Measurements from ENCODE around the gene DCDC2B. TPM values are rescaled to one million over a fixed set of nuclear protein-coding genes. Genes with fewer than 3 reads are reported as not detected.

DCDC2B gene
- total RNA-seq, 2 experiments from 2014 or later, result 0.16 TPM; not detected in 1

- CTCF ChIA-PET, result interaction anchor here (0.9 to 3.9 kb wide), 2 partner anchors 19 to 88 kb away, joined by 3 to 18 read pairs; partner anchors contain the start of gene TXLNA
- peak overlapping the region; percentile 82 for H3K27ac Mint-ChIP-seq
- H3K9me3 Mint-ChIP-seq (ENCODE audit: low read depth), result no peaks in the 10 kb centered on the region
- H3K4me1 Mint-ChIP-seq, result peaks cover 79% of the 10 kb centered on the region
- ATAC-seq (no peak), DNase-seq (no peak)
- no peak overlapping the region for H3K4me3 Mint-ChIP-seq
- no peaks in the 10 kb centered on the region for H3K27me3 Mint-ChIP-seq
- peaks cover 34% of the 10 kb centered on the region for H3K36me3 Mint-ChIP-seq
These were observed 9.7 kb upstream of the DCDC2B start for GRCh38 chr1:32199043-32199716.

- DNase-seq (no peak), ATAC-seq (no peak)
- peaks cover 29% of the 10 kb centered on the region for H3K36me3 Mint-ChIP-seq
- H3K9me3 Mint-ChIP-seq (ENCODE audit: low read depth), result no peaks in the 10 kb centered on the region
- CTCF ChIA-PET, result interaction anchor here (0.9 to 3.9 kb wide), 7 partner anchors 10 to 173 kb away, joined by 3 to 18 read pairs (median 9); partner anchors contain the start of genes KPNA6, LCK and TXLNA
- H3K27ac Mint-ChIP-seq, result peak overlapping the region; percentile 82
- peaks cover 75% of the 10 kb centered on the region for H3K4me1 Mint-ChIP-seq
- H3K4me3 Mint-ChIP-seq, result no peak overlapping the region
- no peaks in the 10 kb centered on the region for H3K27me3 Mint-ChIP-seq
These were observed 9.2 kb upstream of the DCDC2B start for GRCh38 chr1:32199717-32200072.

DNA sequence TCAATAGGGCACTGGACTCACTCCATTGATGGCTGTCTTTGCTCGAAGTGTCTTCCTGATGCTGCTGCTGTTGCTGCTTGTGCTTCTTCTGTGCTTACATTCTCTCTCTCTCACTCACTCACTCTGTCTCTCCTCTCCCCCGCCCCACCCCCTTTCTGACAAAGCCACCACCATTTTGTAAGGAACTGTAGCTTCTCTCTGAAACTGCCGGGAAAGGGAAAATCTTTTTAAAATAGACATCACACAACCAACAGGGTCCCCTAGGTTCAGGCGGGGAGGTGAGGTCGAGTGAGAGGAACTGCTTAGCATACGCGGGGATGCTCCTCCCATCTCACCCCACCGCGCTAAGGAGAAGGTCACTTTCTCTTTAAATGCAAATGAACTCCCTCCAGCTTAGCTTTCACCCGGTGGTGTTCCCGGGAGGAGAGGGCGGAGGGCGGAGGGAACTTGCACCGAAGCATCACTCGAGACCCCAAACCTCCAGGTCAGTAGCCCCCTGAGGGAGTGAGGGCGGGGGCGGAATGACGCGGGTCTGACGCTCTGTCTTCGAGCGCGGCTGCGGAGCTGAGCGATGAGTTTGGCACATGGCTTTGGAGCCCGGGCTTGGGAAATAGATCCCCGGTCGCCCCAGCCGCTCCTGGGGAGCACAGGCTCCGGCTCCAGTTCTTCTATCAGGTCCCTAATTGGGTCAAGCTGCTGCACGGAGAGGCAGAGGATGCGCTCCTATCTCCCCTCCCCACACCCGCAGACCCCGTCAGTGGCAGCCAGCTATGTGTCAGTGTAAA is 8.5 kb upstream of the DCDC2B start, which contains the start of gene CCDC28B:
TSS of gene CCDC28B (plus strand) at position 370 of the 785 bp plus-strand sequence. CDS start 1,341 bp downstream, outside the sequence.
- Mint-ChIP-seq H3K4me1 (peaks cover 68% of the 10 kb centered on the region), H3K36me3 (peaks cover 25% of the 10 kb centered on the region), H3K27ac (peak within 1 kb of the TSS; percentile 94), H3K9me3 (ENCODE audit: low read depth) (no peaks in the 10 kb centered on the region), H3K27me3 (no peaks in the 10 kb centered on the region), H3K4me3 (peak within 1 kb of the TSS; percentile 87)
- DNase-seq, result peak; percentile 71
- CTCF ChIA-PET, result interaction anchor here (1.2 to 3.9 kb wide), 10 partner anchors 11 to 198 kb away, joined by 3 to 18 read pairs (median 5); partner anchors contain the start of genes KPNA6, LCK and TXLNA
- ATAC-seq, result peak; percentile 62

DNA sequence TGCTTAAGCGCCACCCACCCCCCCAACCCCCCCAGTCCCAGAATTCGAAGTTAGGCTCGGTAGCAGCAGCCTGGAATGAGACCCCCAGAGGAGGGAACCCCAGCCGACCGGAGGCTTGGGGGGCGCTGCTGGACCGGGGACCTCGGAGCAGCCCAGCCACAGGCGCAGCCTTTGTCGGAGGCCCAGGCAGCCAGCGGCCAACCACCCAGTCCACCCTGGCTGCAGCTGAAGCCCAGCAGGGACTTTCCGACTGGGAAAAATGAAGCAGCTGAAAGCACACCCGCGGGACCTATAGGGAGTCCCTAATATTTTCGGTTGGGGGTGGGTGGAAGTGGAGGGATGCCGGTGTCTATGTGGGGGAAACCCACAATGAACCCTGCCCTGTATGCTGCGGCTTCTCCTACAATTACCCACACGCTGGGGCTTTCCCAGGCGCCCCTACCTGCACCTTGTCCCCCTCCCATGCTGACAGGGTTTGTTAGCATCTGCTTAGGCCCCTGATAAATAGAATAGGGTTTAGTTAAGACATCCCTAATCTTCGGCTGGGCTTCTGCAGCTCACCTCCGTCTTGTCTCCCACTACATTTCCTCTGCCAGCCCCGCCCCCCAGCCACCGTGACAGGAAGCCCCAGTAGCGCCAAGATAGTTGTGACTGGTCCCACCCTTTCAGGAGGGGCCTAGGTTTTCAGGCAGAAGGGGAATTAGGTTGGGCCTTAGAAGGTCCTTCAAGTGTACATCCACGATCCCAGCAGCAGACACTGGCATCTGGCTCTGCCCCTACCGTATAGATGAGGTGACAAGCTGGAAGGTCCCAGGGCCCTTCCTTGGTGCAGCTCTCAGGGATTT is 7.7 kb upstream of the DCDC2B start:
- CTCF ChIA-PET, result interaction anchor here (1.0 to 3.9 kb wide), 14 partner anchors 12 to 198 kb away, joined by 3 to 18 read pairs (median 4); partner anchors contain the start of genes BSDC1, KPNA6, LCK and TXLNA
- H3K36me3 Mint-ChIP-seq, result peaks cover 21% of the 10 kb centered on the region
- peak overlapping the region; percentile 87 for H3K4me3 Mint-ChIP-seq
- H3K4me1 Mint-ChIP-seq, result peaks cover 62% of the 10 kb centered on the region
- peak; percentile 94 for DNase-seq
- H3K9me3 Mint-ChIP-seq (ENCODE audit: low read depth), result no peaks in the 10 kb centered on the region
- peak overlapping the region; percentile 94 for H3K27ac Mint-ChIP-seq
- H3K27me3 Mint-ChIP-seq, result no peaks in the 10 kb centered on the region
- ATAC-seq, result peak; percentile 69

DNA sequence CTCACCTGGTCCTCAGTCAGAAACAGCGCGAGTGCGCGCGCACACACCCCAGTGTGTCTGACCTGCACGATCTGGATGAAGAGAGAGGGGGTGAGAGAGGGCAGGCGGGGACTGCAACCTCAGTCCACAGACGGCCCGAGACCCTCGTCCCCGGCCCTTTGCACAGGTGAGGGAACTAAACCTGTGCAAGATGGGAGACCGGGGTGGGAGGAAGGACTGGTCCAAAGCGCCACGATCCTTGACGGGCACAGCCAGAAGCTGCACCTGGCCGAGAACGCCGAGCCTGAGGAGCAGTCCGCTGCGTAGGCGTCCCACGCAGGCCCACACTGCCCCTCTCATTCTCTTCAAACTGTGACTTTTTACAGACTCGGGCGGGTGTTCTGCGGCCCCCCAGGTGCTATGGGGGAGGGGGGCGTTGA is 3.9 kb upstream of the DCDC2B start:
- Mint-ChIP-seq H3K36me3 (peaks cover 2% of the 10 kb centered on the region), H3K27ac (no peak overlapping the region), H3K27me3 (no peaks in the 10 kb centered on the region), H3K4me3 (peak overlapping the region; percentile 90), H3K9me3 (ENCODE audit: low read depth) (no peaks in the 10 kb centered on the region), H3K4me1 (peaks cover 37% of the 10 kb centered on the region)
- ATAC-seq (no peak), DNase-seq (no peak)
- CTCF ChIA-PET, result interaction anchor here (0.6 to 4.2 kb wide), 6 partner anchors 11 to 225 kb away, joined by 3 to 39 read pairs (median 4); partner anchors contain the start of genes EIF3I and TMEM234

GRCh38 chr1:32205401-32206370 is 3.2 kb upstream of the DCDC2B start, which contains the start of gene IQCC:
TSS of gene IQCC (plus strand) at chr1:32205671. CDS start at chr1:32205682, 11 bp downstream.
- no peaks in the 10 kb centered on the region for H3K9me3 Mint-ChIP-seq (ENCODE audit: low read depth)
- CTCF ChIA-PET, result interaction anchor here (0.6 to 4.2 kb wide), 9 partner anchors 9 to 226 kb away, joined by 3 to 39 read pairs (median 4); partner anchors contain the start of genes EIF3I, MARCKSL1 and TMEM234
- peak; percentile 89 for DNase-seq
- peaks cover 32% of the 10 kb centered on the region for H3K4me1 Mint-ChIP-seq
- H3K27ac Mint-ChIP-seq, result peak within 1 kb of the TSS; percentile 87
- ATAC-seq, result peak; percentile 82
- H3K4me3 Mint-ChIP-seq, result peak within 1 kb of the TSS; percentile 90
- no peaks in the 10 kb centered on the region for H3K27me3 Mint-ChIP-seq
- H3K36me3 Mint-ChIP-seq, result peaks cover 2% of the 10 kb centered on the region

DNA sequence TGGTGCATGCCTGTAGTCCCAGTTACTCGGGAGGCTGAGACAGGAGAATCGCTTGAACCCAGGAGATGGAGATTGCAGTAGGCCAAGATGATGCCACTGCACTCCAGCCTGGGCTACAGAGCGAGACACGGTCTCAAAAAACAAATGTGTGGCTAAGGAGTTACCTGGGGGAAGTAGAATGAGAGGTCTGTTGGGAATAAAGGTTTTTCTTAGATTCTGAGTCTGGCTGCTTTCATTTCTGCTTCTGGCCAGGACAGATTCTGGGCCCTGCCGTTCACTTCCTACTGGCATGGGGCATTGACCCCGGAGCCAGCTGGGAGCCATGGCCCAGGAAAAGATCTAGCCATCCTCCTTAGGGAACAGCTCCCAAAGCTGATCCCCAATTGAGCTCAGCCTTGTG is 420 bp upstream of the DCDC2B start:
- Mint-ChIP-seq H3K27me3 (no peaks in the 10 kb centered on the region), H3K9me3 (ENCODE audit: low read depth) (no peaks in the 10 kb centered on the region), H3K36me3 (no peaks in the 10 kb centered on the region), H3K4me3 (no peak overlapping the region), H3K27ac (no peak overlapping the region), H3K4me1 (peaks cover 15% of the 10 kb centered on the region)
- CTCF ChIA-PET, result interaction anchor here (1.6 kb wide), 1 partner anchor 205 kb away, joined by 3 read pairs; no protein-coding TSS in a partner anchor
- DNase-seq, result no peak
- no peak for ATAC-seq

GRCh38 chr1:32215629-32216480 is 7.0 kb downstream of the DCDC2B start:
- peak; percentile 71 for DNase-seq
- no peaks in the 10 kb centered on the region for H3K27me3 Mint-ChIP-seq
- CTCF ChIA-PET, result interaction anchor here (0.6 to 4.4 kb wide), 40 partner anchors 8 to 217 kb away, joined by 3 to 99 read pairs (median 5); partner anchors contain the start of genes BSDC1, CCDC28B, FAM167B and HDAC1
- peak overlapping the region; percentile 51 for H3K27ac Mint-ChIP-seq
- no peaks in the 10 kb centered on the region for H3K9me3 Mint-ChIP-seq (ENCODE audit: low read depth)
- peak; percentile 92 for ATAC-seq
- H3K4me1 Mint-ChIP-seq, result peaks cover 10% of the 10 kb centered on the region
- H3K4me3 Mint-ChIP-seq, result no peak overlapping the region
- no peaks in the 10 kb centered on the region for H3K36me3 Mint-ChIP-seq

DNA sequence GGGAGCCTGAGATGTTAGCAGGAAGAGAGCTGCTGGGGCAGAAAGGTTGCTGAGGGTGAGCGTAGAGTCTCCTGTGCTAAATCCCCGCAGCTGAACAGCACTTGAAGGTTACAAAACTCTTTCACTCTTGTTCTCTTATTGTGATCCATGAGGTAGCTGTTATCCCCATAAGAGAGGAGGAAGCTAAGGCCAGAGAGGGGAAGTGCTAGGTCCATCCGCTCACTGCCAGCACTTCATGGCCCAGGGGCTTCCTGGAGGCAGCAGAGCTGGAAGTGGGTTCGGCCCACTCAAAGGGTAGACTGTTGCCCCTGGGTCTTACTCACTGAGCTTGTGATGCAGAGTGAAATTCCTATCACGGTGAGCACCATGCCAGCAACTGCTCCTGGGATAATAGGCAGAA is 7.7 kb downstream of the DCDC2B start:
- no peaks in the 10 kb centered on the region for H3K27me3 Mint-ChIP-seq
- DNase-seq (no peak), ATAC-seq (no peak)
- CTCF ChIA-PET, result interaction anchor here (0.8 to 4.4 kb wide), 24 partner anchors 7 to 218 kb away, joined by 3 to 99 read pairs (median 8); partner anchors contain the start of genes CCDC28B, FAM167B, HDAC1 and IQCC
- H3K4me1 Mint-ChIP-seq, result peaks cover 17% of the 10 kb centered on the region
- no peaks in the 10 kb centered on the region for H3K36me3 Mint-ChIP-seq
- H3K27ac Mint-ChIP-seq, result peak overlapping the region; percentile 51
- no peak overlapping the region for H3K4me3 Mint-ChIP-seq
- H3K9me3 Mint-ChIP-seq (ENCODE audit: low read depth), result no peaks in the 10 kb centered on the region

DNA sequence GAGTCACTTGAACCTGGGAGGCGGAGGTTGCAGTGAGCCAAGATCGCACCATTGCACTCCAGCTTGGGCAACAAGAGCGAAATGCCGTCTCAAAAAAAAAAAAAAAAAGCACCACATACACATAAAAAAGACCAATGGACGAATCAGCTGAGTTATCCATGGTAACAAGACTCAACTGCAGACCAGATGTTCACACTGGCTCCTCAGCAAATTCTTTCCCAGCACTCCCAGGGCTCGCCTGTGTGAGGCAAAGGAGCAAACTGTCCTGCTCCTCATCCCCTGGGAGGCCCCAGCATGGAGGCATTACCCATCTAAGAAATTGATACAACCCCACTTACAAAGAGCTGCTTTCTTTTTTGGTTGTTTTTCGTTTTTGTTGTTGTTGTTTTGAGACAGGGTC is 10.1 kb downstream of the DCDC2B start:
- Mint-ChIP-seq H3K27ac (no peak overlapping the region), H3K4me3 (no peak overlapping the region), H3K36me3 (peaks cover 2% of the 10 kb centered on the region), H3K9me3 (ENCODE audit: low read depth) (no peaks in the 10 kb centered on the region), H3K27me3 (no peaks in the 10 kb centered on the region), H3K4me1 (peaks cover 32% of the 10 kb centered on the region)
- CTCF ChIA-PET, result interaction anchor here (0.7 to 2.1 kb wide), 4 partner anchors 9 to 40 kb away, joined by 3 to 8 read pairs (median 3); no protein-coding TSS in a partner anchor
- no peak for DNase-seq
- no peak for ATAC-seq

Data from activated CD8-positive, alpha-beta memory T cell treated with anti-CD3 and anti-CD28 coated beads, Interleukin-2, amount 10 ng/mL, durations not matched to agents 7 days and 5 days (primary cell).